Lower lobe of right lung (tissue), 2 donors: ENCODE data around the gene CCPG1. TPM values are rescaled to one million over a fixed set of nuclear protein-coding genes. Genes with fewer than 3 reads are reported as not detected.
A peak's percentile ranks its signal among the peaks of the same experiment; 100 is the strongest.
"Not testable (repeated sequence)": the region's sequence is repeated elsewhere in the genome, so short reads cannot be mapped to it uniquely, and the experiment has no call there.

Experiments
- ATAC-seq, 2 donors: fragments of 200-7000 bp; cut with Tn5 transposase; one replicate each; pipeline ENCODE4 v1.9.1; 2020 to 2022; ENCODE audit warnings: mild to moderate bottlenecking in 2 of 2, moderate library complexity in 2 of 2
- DNase-seq: peaks from one replicate; pipeline ENCODE4 v3.0.0-alpha.2; 2020
- H3K27ac ChIP-seq: fragments of 200-600 bp; one replicate; pipeline ENCODE4 v1.8.0; 2022
- H3K27me3 ChIP-seq: fragments of 200-600 bp; one replicate; pipeline ENCODE4 v1.8.0; 2022; ENCODE audit warnings: low read depth
- H3K36me3 ChIP-seq: fragments of 200-600 bp; one replicate; pipeline ENCODE4 v1.8.0; 2022; ENCODE audit warnings: mild to moderate bottlenecking
- H3K4me1 ChIP-seq: fragments of 200-600 bp; one replicate; pipeline ENCODE4 v1.8.0; 2022
- H3K4me3 ChIP-seq: fragments of 200-600 bp; one replicate; pipeline ENCODE4 v1.8.0; 2022; ENCODE audit warnings: mild to moderate bottlenecking
- H3K9me3 ChIP-seq: fragments of 200-600 bp; one replicate; pipeline ENCODE4 v1.8.0; 2022
- intact Hi-C: fragments of 100-400 bp; cut with DNase I; formaldehyde crosslinking; loops from one replicate; pipeline ENCODE4 v1.11.0; 2022
- total RNA-seq: library from RNA; stranded (reverse); fragmentation: NEBNext Ultra II Directional; extraction: Animal tissue kit (Norgen Biotek cat#: 25700); gene quantifications from one replicate; pipeline ENCODE4 v1.2.1, GENCODE V29; 2021
- TF ChIP-seq, protein P1 (sequence below): fragments of 200-600 bp; IDR thresholded peaks from one replicate; pipeline ENCODE4 v1.8.0; 2022; ENCODE audit warnings: antibody characterized with exemption, mild to moderate bottlenecking
- donor health status: DM: no; HTN: yes; CAD: no; lungs with severe emphysema.

The CCPG1 gene
- total RNA-seq, 1 donor from 2014 or later = 104 TPM

DNA sequence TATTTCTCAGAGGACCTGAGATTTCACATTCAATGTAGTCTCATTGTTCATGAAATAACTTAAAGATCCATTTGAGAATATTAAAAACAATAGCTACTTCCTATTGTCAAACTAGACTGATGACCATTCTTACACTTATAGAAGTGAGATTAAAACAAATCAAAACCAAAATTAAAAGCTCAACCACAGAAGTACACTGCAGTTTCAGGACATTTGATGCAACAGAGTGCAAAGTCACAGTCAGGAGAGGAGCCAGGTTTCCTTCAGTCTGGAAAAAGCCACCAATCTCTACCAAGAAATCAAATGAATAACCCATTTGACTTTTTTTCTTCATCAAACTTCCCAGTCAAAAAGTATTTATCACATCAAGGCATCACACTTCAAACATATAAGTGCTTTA is 5.5 kb downstream of the CCPG1 start:
- intact Hi-C loops = no loop called here
- peaks cover 60% of the 10 kb centered on the region for H3K4me1 ChIP-seq
- ATAC-seq = no peak

GRCh38 chr15:55401786-55402246 is 6.3 kb downstream of the CCPG1 start:
- DNase-seq = no peak
- intact Hi-C loops = no loop called here
- Histone ChIP-seq H3K4me3 (no peak overlapping the region), H3K36me3 (no peaks in the 10 kb centered on the region), H3K27me3 (no peaks in the 10 kb centered on the region), H3K27ac (peak overlapping the region; percentile 9), H3K4me1 (peaks cover 53% of the 10 kb centered on the region), H3K9me3 (no peaks in the 10 kb centered on the region)
- TF ChIP-seq, protein P1, sequence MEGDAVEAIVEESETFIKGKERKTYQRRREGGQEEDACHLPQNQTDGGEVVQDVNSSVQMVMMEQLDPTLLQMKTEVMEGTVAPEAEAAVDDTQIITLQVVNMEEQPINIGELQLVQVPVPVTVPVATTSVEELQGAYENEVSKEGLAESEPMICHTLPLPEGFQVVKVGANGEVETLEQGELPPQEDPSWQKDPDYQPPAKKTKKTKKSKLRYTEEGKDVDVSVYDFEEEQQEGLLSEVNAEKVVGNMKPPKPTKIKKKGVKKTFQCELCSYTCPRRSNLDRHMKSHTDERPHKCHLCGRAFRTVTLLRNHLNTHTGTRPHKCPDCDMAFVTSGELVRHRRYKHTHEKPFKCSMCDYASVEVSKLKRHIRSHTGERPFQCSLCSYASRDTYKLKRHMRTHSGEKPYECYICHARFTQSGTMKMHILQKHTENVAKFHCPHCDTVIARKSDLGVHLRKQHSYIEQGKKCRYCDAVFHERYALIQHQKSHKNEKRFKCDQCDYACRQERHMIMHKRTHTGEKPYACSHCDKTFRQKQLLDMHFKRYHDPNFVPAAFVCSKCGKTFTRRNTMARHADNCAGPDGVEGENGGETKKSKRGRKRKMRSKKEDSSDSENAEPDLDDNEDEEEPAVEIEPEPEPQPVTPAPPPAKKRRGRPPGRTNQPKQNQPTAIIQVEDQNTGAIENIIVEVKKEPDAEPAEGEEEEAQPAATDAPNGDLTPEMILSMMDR = no peak
- ATAC-seq = no peak

More for the DNA sequence above, 5.5 kb downstream of the CCPG1 start:
- TF ChIP-seq, protein P1 = no peak
- no peak for DNase-seq
- no peak overlapping the region for H3K4me3 ChIP-seq
- H3K27ac ChIP-seq = peak overlapping the region; percentile 9
- H3K9me3 ChIP-seq = no peaks in the 10 kb centered on the region
- H3K36me3 ChIP-seq = no peaks in the 10 kb centered on the region
- H3K27me3 ChIP-seq = no peaks in the 10 kb centered on the region

DNA sequence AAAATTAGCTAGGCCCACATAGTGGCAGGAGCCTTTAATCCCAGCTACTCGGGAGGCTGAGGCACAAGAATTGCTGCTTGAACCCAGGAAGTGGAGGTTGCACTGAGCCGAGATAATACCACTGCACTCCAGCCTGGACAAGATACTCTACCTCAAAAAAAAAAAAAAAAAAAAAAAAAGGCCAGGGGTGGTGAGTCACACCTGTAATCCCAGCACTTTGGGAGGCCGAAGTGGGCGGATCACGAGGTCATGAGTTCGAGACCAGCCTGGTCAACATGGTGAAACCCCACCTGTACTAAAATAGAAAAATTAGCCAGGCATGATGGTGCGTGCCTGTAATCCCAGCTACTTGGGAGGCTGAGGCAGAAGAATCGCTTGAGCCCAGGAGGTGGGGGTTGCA is 8.1 kb downstream of the CCPG1 start:
- H3K36me3 ChIP-seq, H3K4me3 ChIP-seq, H3K27ac ChIP-seq, H3K9me3 ChIP-seq, intact Hi-C loops, ATAC-seq, DNase-seq, H3K27me3 ChIP-seq: not testable (repeated sequence)
- H3K4me1 ChIP-seq = peaks cover 36% of the 10 kb centered on the region

- H3K36me3 ChIP-seq = no peaks in the 10 kb centered on the region
- ATAC-seq (no peak), DNase-seq (no peak)
- no peak overlapping the region for H3K4me3 ChIP-seq
- TF ChIP-seq, protein P1 = no peak
- peaks cover 30% of the 10 kb centered on the region for H3K4me1 ChIP-seq
- no peaks in the 10 kb centered on the region for H3K9me3 ChIP-seq
- no peaks in the 10 kb centered on the region for H3K27me3 ChIP-seq
- intact Hi-C loops = no loop called here
- H3K27ac ChIP-seq = no peak overlapping the region
Measured at GRCh38 chr15:55398243-55398642, 9.9 kb downstream of the CCPG1 start.

DNA sequence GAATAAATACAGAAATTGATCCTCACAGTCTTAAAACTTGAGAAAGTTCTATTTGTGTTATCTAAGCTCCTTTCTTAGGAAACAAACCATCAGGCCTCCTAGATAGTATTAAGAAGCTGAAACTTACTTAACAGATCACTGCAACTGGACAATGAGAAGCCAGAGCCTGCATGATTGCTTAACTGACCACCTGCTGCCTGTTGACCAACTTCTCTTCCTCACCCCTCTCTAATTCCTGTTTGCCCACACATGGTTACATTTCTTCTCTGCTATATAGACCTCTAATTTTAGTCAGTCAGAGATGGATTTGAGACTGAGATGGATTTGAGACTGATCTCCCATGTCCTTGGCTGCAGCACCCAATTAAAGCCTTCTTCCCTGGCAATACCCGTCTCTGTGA is 13.5 kb downstream of the CCPG1 start:
- intact Hi-C loops = no loop called here
- DNase-seq (no peak), ATAC-seq (peak; percentile 43 to 54)
- Histone ChIP-seq H3K4me3 (no peak overlapping the region), H3K9me3 (no peaks in the 10 kb centered on the region), H3K27ac (no peak overlapping the region), H3K4me1 (peaks cover 13% of the 10 kb centered on the region), H3K36me3 (no peaks in the 10 kb centered on the region), H3K27me3 (no peaks in the 10 kb centered on the region)
- TF ChIP-seq, protein P1 = no peak

- intact Hi-C loops = no loop called here
- H3K36me3 ChIP-seq = peaks cover 40% of the 10 kb centered on the region
- H3K9me3 ChIP-seq = no peaks in the 10 kb centered on the region
- H3K4me3 ChIP-seq = no peak overlapping the region
- no peak for DNase-seq
- no peak overlapping the region for H3K27ac ChIP-seq
- H3K4me1 ChIP-seq = peaks cover 5% of the 10 kb centered on the region
- TF ChIP-seq, protein P1 = no peak
- no peak for ATAC-seq
- no peaks in the 10 kb centered on the region for H3K27me3 ChIP-seq
Measured at GRCh38 chr15:55389264-55389607, 18.9 kb downstream of the CCPG1 start.
